WTC11 (cell line): ENCODE data around the gene SEPTIN14.
"Not testable (repeated sequence)": the region's sequence is repeated elsewhere in the genome, so short reads cannot be mapped to it uniquely, and the experiment has no call there.

ENCODE experiments used
- FOXK1 ChIP-seq: sonication (generic); formaldehyde crosslinking; IDR thresholded peaks from 2 replicates; pipeline ENCODE4 v1.8.0; 2022; ENCODE audit warnings: mild to moderate bottlenecking, moderate library complexity, missing genetic modification reagents
- ZNF423 ChIP-seq: fragments of 250-450 bp; sonication (Bioruptor Pico); IDR thresholded peaks from 2 replicates; pipeline ENCODE4 v2.1.2; 2022; ENCODE audit warnings: mild to moderate bottlenecking, moderate library complexity
- TF ChIP-seq, protein P1 (sequence below): fragments of 200-600 bp; IDR thresholded peaks from 2 replicates; pipeline ENCODE4 v1.8.0; 2022; ENCODE audit warnings: antibody characterized with exemption
- TF ChIP-seq, protein P2 (sequence below): sonication (generic); formaldehyde crosslinking; conservative IDR thresholded peaks from 2 replicates; pipeline ENCODE4 v1.8.1; 2023; ENCODE audit warnings: mild to moderate bottlenecking, low read depth, missing genetic modification reagents, moderate library complexity

DNA sequence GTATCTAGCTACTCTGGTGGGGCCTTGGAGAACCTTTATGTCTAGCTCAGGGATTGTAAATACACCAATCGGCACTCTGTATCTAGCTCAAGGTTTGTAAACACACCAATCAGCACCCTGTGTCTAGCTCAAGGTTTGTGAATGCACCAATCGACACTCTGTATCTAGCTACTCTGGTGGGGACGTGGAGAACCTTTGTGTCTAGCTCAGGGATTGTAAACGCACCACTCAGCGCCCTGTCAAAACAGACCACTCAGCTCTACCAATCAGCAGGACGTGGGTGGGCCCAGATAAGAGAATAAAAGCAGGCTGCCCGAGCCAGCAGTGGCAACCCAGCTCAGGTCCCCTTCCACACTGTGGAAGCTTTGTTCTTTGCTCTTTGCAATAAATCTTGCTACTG lies 6.4 kb upstream of the SEPTIN14 start:
- TF ChIP-seq, protein P1, sequence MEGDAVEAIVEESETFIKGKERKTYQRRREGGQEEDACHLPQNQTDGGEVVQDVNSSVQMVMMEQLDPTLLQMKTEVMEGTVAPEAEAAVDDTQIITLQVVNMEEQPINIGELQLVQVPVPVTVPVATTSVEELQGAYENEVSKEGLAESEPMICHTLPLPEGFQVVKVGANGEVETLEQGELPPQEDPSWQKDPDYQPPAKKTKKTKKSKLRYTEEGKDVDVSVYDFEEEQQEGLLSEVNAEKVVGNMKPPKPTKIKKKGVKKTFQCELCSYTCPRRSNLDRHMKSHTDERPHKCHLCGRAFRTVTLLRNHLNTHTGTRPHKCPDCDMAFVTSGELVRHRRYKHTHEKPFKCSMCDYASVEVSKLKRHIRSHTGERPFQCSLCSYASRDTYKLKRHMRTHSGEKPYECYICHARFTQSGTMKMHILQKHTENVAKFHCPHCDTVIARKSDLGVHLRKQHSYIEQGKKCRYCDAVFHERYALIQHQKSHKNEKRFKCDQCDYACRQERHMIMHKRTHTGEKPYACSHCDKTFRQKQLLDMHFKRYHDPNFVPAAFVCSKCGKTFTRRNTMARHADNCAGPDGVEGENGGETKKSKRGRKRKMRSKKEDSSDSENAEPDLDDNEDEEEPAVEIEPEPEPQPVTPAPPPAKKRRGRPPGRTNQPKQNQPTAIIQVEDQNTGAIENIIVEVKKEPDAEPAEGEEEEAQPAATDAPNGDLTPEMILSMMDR: not testable (repeated sequence)
- TF ChIP-seq, protein P2, sequence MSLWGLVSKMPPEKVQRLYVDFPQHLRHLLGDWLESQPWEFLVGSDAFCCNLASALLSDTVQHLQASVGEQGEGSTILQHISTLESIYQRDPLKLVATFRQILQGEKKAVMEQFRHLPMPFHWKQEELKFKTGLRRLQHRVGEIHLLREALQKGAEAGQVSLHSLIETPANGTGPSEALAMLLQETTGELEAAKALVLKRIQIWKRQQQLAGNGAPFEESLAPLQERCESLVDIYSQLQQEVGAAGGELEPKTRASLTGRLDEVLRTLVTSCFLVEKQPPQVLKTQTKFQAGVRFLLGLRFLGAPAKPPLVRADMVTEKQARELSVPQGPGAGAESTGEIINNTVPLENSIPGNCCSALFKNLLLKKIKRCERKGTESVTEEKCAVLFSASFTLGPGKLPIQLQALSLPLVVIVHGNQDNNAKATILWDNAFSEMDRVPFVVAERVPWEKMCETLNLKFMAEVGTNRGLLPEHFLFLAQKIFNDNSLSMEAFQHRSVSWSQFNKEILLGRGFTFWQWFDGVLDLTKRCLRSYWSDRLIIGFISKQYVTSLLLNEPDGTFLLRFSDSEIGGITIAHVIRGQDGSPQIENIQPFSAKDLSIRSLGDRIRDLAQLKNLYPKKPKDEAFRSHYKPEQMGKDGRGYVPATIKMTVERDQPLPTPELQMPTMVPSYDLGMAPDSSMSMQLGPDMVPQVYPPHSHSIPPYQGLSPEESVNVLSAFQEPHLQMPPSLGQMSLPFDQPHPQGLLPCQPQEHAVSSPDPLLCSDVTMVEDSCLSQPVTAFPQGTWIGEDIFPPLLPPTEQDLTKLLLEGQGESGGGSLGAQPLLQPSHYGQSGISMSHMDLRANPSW: not testable (repeated sequence)
- TF ChIP-seq ZNF423, FOXK1 (CRISPR knock-in tag): not testable (repeated sequence)
